ENCODE results near the gene CPM. TPM values are rescaled to one million over a fixed set of nuclear protein-coding genes. Genes with fewer than 3 reads are reported as not detected.
"Not testable (repeated sequence)": the region's sequence is repeated elsewhere in the genome, so short reads cannot be mapped to it uniquely, and the experiment has no call there.

Gene CPM
- total RNA-seq, 4 donors from 2014 or later = 59.0 to 120 (median 79.7) TPM

GRCh38 chr12:68806488-68807237, 126.3 kb downstream of the CPM start:
- Histone ChIP-seq H3K4me1 (peaks cover 21% of the 10 kb centered on the region), H3K4me3 (peak overlapping the region; percentile 86), H3K36me3 (peaks cover 12% of the 10 kb centered on the region)

DNA sequence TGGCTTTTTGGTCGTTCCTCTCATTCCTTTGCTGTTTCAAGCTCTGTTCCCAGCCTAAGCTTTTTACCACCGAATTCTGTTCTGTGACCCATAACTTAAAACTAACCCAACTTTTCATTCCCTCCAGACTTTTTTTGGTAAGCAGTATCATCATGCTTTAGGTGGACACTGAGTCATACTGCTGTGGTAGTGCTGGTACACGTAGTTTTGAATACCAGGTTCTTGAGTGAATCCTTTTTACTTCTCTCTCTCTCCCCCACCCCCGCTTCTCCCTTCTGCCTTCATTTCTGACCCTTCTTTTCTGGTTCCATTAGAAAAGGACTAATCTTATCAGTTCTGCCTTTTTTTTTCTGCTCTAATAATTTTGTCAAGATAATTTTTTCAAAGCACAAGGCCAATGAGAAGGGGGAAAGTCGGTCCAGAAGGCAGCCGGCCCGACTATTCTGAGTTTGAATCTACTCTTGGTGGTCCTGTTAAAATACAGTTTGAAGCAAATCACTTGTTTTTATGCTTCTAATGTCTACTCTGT, 127.3 kb downstream of the CPM start:
- Histone ChIP-seq H3K36me3 (peaks cover 11% of the 10 kb centered on the region), H3K27ac (no peak overlapping the region), H3K9me3 (no peaks in the 10 kb centered on the region), H3K4me3 (no peak overlapping the region), H3K27me3 (no peaks in the 10 kb centered on the region), H3K4me1 (peaks cover 18% of the 10 kb centered on the region)
- TF ChIP-seq POLR2A (IDR thresholded peaks at IDR 0.05) (no peak), POLR2AphosphoS5 (IDR thresholded peaks at IDR 0.05) (no peak), EP300 (IDR thresholded peaks at IDR 0.05) (no peak), CTCF (IDR thresholded peaks at IDR 0.05) (no peak)
- 96% methylated on average over 7 of the region's 7 CpGs for WGBS
- no peak for DNase-seq (ENCODE audit: low spot score in 2 of 2)

More at GRCh38 chr12:68806488-68807237, 126.3 kb downstream of the CPM start:
- peak overlapping the region; percentile 99 for H3K27ac ChIP-seq
- H3K9me3 ChIP-seq = no peaks in the 10 kb centered on the region
- TF ChIP-seq POLR2A (IDR thresholded peaks at IDR 0.05) = no peak
- TF ChIP-seq CTCF (IDR thresholded peaks at IDR 0.05) = no peak
- no peak for TF ChIP-seq EP300 (IDR thresholded peaks at IDR 0.05)
- TF ChIP-seq POLR2AphosphoS5 (IDR thresholded peaks at IDR 0.05) = no peak
- DNase-seq (ENCODE audit: low spot score in 2 of 2) = no peak
- H3K27me3 ChIP-seq = no peaks in the 10 kb centered on the region
- 87% methylated on average over 18 of the region's 18 CpGs for WGBS

- no peaks in the 10 kb centered on the region for H3K27me3 ChIP-seq
- WGBS = 90% methylated on average over 32 of the region's 32 CpGs
- no peak overlapping the region for H3K4me3 ChIP-seq
- DNase-seq (ENCODE audit: low spot score in 2 of 2) = no peak
- no peak overlapping the region for H3K27ac ChIP-seq
- peaks cover 19% of the 10 kb centered on the region for H3K4me1 ChIP-seq
- TF ChIP-seq POLR2A (IDR thresholded peaks at IDR 0.05) (no peak), CTCF (IDR thresholded peaks at IDR 0.05) (no peak), EP300 (IDR thresholded peaks at IDR 0.05) (no peak), POLR2AphosphoS5 (IDR thresholded peaks at IDR 0.05) (no peak)
- H3K36me3 ChIP-seq = peaks cover 4% of the 10 kb centered on the region
- H3K9me3 ChIP-seq = no peaks in the 10 kb centered on the region
Observed at GRCh38 chr12:68804657-68805591, 128.0 kb downstream of the CPM start.

DNA sequence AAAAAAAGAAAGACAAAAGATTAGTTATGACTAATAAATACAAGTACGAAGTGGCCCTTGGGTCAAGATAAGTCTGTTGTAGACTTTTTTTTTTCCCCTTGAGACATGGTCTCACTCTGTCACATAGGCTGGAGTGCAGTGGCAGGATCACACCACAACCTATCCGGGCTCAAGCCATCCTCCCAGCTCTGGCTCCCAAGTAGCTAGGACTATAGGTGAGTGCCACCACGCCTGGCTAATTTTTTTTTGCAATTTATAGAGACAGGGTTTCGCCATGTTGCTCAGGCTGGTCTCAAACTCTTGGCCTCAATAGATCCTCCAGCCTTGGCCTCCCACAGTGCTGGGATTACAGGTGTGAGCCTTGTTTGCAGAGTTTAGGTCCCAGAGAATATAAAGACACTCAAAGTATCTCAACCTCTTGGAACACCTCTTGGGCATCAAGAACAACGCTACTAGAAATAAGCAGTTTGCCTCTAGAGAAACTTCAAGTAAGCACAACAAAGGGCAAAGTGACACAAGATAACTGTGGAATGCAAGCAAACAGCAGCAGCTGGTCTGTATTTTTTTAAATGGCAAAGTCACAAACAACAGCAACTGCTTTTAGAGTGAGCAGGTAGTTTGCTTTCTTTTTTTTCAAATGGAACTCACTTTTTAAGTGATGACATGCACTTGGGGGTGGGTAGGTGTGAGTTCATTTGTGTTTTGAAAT, 128.9 kb downstream of the CPM start:
- no peak for TF ChIP-seq POLR2A (IDR thresholded peaks at IDR 0.05)
- no peak for TF ChIP-seq POLR2AphosphoS5 (IDR thresholded peaks at IDR 0.05)
- TF ChIP-seq EP300 (IDR thresholded peaks at IDR 0.05) = no peak
- no peak for TF ChIP-seq CTCF (IDR thresholded peaks at IDR 0.05)
- Histone ChIP-seq H3K27me3 (no peaks in the 10 kb centered on the region), H3K4me3 (no peak overlapping the region), H3K4me1 (peaks cover 13% of the 10 kb centered on the region), H3K9me3 (no peaks in the 10 kb centered on the region), H3K36me3 (no peaks in the 10 kb centered on the region), H3K27ac (peak overlapping the region; percentile 7)
- WGBS = 95% methylated on average over 5 of the region's 5 CpGs
- DNase-seq (ENCODE audit: low spot score in 2 of 2) = no peak

GRCh38 chr12:68802911-68803651, 129.9 kb downstream of the CPM start:
- Histone ChIP-seq H3K4me1 (peaks cover 11% of the 10 kb centered on the region), H3K27ac (peak overlapping the region; percentile 13)
- not testable (repeated sequence) for H3K9me3 ChIP-seq; H3K4me3 ChIP-seq; H3K27me3 ChIP-seq; DNase-seq (ENCODE audit: low spot score in 2 of 2); H3K36me3 ChIP-seq
- 79% methylated on average over 19 of the region's 19 CpGs for WGBS

DNA sequence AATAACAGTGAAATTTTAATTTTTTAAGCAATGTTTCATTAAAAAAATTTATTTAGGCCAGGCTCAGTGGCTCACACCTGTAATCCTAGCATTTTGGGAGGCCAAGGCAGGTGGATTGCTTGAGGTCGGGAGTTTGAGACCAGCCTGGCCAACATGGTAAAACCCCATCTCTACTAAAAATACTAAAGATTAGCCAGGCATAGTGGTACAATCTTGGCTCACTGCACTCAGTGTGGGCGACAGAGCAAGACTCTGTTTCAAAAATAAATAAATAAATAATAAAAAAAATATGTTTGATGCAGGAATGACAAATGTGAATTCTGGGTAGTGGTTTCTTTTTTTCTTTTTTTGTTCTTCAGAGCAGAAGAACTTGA, 130.6 kb downstream of the CPM start:
- DNase-seq (ENCODE audit: low spot score in 2 of 2) = not testable (repeated sequence)
- 81% methylated on average over 2 of the region's 2 CpGs for WGBS

More for the DNA sequence above, 130.6 kb downstream of the CPM start:
- H3K36me3 ChIP-seq, H3K27ac ChIP-seq, H3K27me3 ChIP-seq, H3K4me3 ChIP-seq, H3K9me3 ChIP-seq: not testable (repeated sequence)
- peaks cover 11% of the 10 kb centered on the region for H3K4me1 ChIP-seq
